ENCODE measurements around the gene SGMS1.

Gene SGMS1

DNA sequence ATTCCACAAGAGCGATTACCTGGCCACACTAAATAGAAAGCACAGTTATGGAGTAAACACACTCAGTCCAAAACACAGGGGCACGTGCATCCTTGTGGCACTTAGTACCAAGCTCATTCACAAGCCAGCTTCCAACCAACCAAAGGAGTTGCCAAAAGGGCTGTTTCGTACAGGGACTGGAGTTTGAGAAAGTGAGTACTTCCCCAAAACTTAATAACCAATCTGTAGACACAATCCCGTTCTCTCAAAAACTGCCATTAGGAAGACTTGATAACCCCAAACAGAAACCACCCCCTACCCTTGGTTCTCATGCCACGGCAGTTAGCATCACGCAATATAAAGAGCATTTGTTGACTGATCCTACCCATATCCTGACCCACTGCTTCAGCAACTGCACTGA, 206.3 kb downstream of the SGMS1 start:
- Histone ChIP-seq H3K9me2 (replicated peaks; ENCODE audit: control insufficient read depth, low read length) (no peaks in the 10 kb centered on the region), H3K36me3 (ENCODE audit: control insufficient read depth, low read length) (no peaks in the 10 kb centered on the region), H4K20me1 (ENCODE audit: control insufficient read depth, insufficient read depth, low read depth, low read length) (0 out of 2 replicates have a peak, but pooled peaks cover 3% of the 10 kb centered on the region), H3K4me1 (ENCODE audit: control insufficient read depth, low read length) (peaks cover 42% of the 10 kb centered on the region), H3K4me3 (ENCODE audit: low read length) (peak overlapping the region; percentile 80), H3K9me3 (ENCODE audit: control insufficient read depth, insufficient read depth, low read length) (no peaks in the 10 kb centered on the region), H3K4me2 (ENCODE audit: low read length) (peak overlapping the region; percentile 94), H3K27ac (ENCODE audit: low read depth, low read length) (no peak overlapping the region), H3K27me3 (ENCODE audit: control insufficient read depth, low read length) (peaks cover 14% of the 10 kb centered on the region), H3F3A (ENCODE audit: control insufficient read depth, insufficient read depth) (no peaks in the 10 kb centered on the region; the same call in 1 of the 2 replicates), H3K79me2 (ENCODE audit: control insufficient read depth, low read length) (no peaks in the 10 kb centered on the region)
- TF ChIP-seq, protein P1, sequence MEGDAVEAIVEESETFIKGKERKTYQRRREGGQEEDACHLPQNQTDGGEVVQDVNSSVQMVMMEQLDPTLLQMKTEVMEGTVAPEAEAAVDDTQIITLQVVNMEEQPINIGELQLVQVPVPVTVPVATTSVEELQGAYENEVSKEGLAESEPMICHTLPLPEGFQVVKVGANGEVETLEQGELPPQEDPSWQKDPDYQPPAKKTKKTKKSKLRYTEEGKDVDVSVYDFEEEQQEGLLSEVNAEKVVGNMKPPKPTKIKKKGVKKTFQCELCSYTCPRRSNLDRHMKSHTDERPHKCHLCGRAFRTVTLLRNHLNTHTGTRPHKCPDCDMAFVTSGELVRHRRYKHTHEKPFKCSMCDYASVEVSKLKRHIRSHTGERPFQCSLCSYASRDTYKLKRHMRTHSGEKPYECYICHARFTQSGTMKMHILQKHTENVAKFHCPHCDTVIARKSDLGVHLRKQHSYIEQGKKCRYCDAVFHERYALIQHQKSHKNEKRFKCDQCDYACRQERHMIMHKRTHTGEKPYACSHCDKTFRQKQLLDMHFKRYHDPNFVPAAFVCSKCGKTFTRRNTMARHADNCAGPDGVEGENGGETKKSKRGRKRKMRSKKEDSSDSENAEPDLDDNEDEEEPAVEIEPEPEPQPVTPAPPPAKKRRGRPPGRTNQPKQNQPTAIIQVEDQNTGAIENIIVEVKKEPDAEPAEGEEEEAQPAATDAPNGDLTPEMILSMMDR (IDR thresholded peaks at IDR 0.05; ENCODE audit: low read depth, low read length, poor library complexity, severe bottlenecking) = no peak

DNA sequence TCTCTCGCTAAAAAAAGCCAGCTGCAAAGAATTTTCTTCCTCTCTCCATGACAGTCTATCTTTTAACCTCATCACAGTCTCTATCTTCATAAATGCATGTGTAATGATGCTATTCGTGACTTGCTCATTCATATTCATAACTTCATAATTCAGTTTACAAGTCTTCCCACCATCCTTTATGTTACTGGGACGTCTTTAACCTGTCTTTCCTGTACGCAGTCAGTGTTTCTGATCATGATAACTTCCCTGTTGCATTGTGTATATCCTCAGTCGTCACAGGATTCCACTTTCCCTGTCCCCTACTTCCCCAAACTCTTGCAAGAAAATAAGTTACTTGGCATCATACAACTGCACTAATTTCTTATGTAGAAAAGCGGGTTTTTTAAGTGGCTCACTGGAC, 206.9 kb downstream of the SGMS1 start:
- no peak for TF ChIP-seq EZH2phosphoT487 (IDR thresholded peaks at IDR 0.05; ENCODE audit: borderline replicate concordance, low read length)
- TF ChIP-seq, protein P1 (IDR thresholded peaks at IDR 0.05; ENCODE audit: low read depth, low read length, poor library complexity, severe bottlenecking) = no peak
- H3K27ac ChIP-seq (ENCODE audit: low read depth, low read length) = no peak overlapping the region
- H4K20me1 ChIP-seq (ENCODE audit: control insufficient read depth, insufficient read depth, low read depth, low read length) = 0 out of 2 replicates have a peak, but pooled peaks cover 3% of the 10 kb centered on the region
- no peaks in the 10 kb centered on the region for H3K36me3 ChIP-seq (ENCODE audit: control insufficient read depth, low read length)
- no peaks in the 10 kb centered on the region for H3K9me2 ChIP-seq (replicated peaks; ENCODE audit: control insufficient read depth, low read length)
- 0 out of 2 replicates have a peak overlapping the region, but pooled peaks have one; percentile 12 for H3K4me3 ChIP-seq (ENCODE audit: low read length)
- H3K27me3 ChIP-seq (ENCODE audit: control insufficient read depth, low read length) = peaks cover 14% of the 10 kb centered on the region
- H3K4me2 ChIP-seq (ENCODE audit: low read length) = peak overlapping the region; percentile 37
- H3K4me1 ChIP-seq (ENCODE audit: control insufficient read depth, low read length) = peaks cover 36% of the 10 kb centered on the region
- H3K79me2 ChIP-seq (ENCODE audit: control insufficient read depth, low read length) = no peaks in the 10 kb centered on the region
- no peaks in the 10 kb centered on the region for H3K9me3 ChIP-seq (ENCODE audit: control insufficient read depth, insufficient read depth, low read length)
- no peaks in the 10 kb centered on the region; the same call in 1 of the 2 replicates for H3F3A ChIP-seq (ENCODE audit: control insufficient read depth, insufficient read depth)

- Histone ChIP-seq H3K9me2 (replicated peaks; ENCODE audit: control insufficient read depth, low read length) (no peaks in the 10 kb centered on the region), H3F3A (ENCODE audit: control insufficient read depth, insufficient read depth) (no peaks in the 10 kb centered on the region; the same call in 1 of the 2 replicates), H3K36me3 (ENCODE audit: control insufficient read depth, low read length) (no peaks in the 10 kb centered on the region), H3K27ac (ENCODE audit: low read depth, low read length) (no peak overlapping the region), H3K4me3 (ENCODE audit: low read length) (no peak overlapping the region), H3K27me3 (ENCODE audit: control insufficient read depth, low read length) (peaks cover 14% of the 10 kb centered on the region), H3K4me2 (ENCODE audit: low read length) (no peak overlapping the region; the same call in 1 of the 2 replicates), H3K79me2 (ENCODE audit: control insufficient read depth, low read length) (no peaks in the 10 kb centered on the region), H4K20me1 (ENCODE audit: control insufficient read depth, insufficient read depth, low read depth, low read length) (0 out of 2 replicates have a peak, but pooled peaks cover 3% of the 10 kb centered on the region), H3K9me3 (ENCODE audit: control insufficient read depth, insufficient read depth, low read length) (no peaks in the 10 kb centered on the region), H3K4me1 (ENCODE audit: control insufficient read depth, low read length) (peaks cover 30% of the 10 kb centered on the region)
- TF ChIP-seq EZH2phosphoT487 (IDR thresholded peaks at IDR 0.05; ENCODE audit: borderline replicate concordance, low read length) = no peak
- TF ChIP-seq, protein P1 (IDR thresholded peaks at IDR 0.05; ENCODE audit: low read depth, low read length, poor library complexity, severe bottlenecking) = no peak
Measured at GRCh38 chr10:50416181-50416824, 207.5 kb downstream of the SGMS1 start.

Measured in DOHH2 (cell line).